ENCODE measurements around the gene SORCS1. TPM values are rescaled to one million over a fixed set of nuclear protein-coding genes. Genes with fewer than 3 reads are reported as not detected.

SORCS1 gene
- polyA plus RNA-seq, 6 donors from 2014 or later = not detected

DNA sequence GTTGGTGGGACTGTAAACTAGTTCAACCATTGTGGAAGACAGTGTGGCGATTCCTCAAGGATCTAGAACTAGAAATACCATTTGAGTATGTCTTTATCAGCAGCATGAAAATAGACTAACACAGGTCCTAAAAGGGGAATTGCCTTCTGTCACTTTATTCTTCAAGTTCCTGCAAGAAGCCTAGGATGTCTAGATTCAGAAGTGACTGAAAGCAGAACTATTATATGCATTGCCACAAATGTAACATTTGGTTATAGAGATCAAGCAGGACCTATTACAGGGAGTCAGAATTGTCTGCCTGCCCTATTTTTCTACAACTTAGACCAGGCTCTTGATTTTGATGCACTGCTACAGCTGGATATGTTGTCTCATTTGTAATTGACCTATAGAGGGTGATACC is 364.7 kb downstream of the SORCS1 start:
- ATAC-seq (ENCODE audit: low read depth in 2 of 2) = no peak
- DNase-seq = no peak
- H3K27me3 Mint-ChIP-seq = no peaks in the 10 kb centered on the region
- no peak overlapping the region for H3K4me3 Mint-ChIP-seq
- H3K4me1 Mint-ChIP-seq = no peaks in the 10 kb centered on the region
- no peaks in the 10 kb centered on the region for H3K36me3 Mint-ChIP-seq
- peaks cover 0 to 16% (median 4%) of the 10 kb centered on the region in 7 donors for H3K9me3 Mint-ChIP-seq
- no peak overlapping the region for H3K27ac Mint-ChIP-seq

DNA sequence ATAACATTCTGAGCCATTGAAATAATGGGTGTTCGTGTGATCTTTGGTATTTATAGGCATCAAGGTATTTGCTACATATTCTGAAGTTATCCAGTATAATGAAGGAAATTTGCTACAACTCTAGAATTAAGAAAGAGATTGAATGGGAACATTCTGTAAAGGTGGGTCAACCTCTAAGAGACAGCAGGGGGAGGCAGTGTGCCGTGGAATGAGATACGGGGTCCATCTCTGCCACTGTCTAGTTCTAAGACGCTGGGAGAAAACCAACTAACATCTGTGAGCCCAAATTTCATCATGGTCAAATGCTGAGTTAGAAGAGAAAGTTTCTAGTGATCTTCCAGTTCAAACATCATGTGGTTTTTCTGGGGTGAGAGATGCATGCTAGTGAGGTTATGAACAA is 368.9 kb downstream of the SORCS1 start:
- no peak overlapping the region for H3K4me3 Mint-ChIP-seq
- H3K27me3 Mint-ChIP-seq = no peaks in the 10 kb centered on the region
- H3K36me3 Mint-ChIP-seq = no peaks in the 10 kb centered on the region
- no peaks in the 10 kb centered on the region for H3K4me1 Mint-ChIP-seq
- peaks cover 0 to 12% (median 2%) of the 10 kb centered on the region in 7 donors for H3K9me3 Mint-ChIP-seq
- H3K27ac Mint-ChIP-seq = no peak overlapping the region
- DNase-seq (no peak), ATAC-seq (ENCODE audit: low read depth in 2 of 2) (no peak)

DNA sequence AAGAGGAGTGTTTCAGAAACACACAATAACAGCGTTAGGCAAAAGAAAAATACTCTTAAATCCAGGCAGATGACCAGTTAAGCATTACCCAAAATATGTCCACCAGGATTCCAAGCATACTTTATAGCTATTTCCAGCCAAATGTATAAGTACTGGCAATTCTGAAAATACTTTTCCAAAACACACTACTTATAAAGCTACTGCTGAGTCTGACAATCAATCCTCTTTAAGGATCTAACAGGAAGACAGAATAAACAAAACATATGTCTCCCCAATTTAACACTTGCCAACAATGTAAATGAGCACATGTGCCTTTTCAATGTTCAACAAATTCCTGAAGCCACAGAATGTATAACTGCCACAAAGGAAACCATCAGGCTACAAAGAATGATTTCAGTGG is 370.9 kb downstream of the SORCS1 start:
- no peaks in the 10 kb centered on the region for H3K4me1 Mint-ChIP-seq
- H3K27me3 Mint-ChIP-seq = no peaks in the 10 kb centered on the region
- H3K4me3 Mint-ChIP-seq = no peak overlapping the region
- H3K9me3 Mint-ChIP-seq = peaks cover 0 to 12% (median 5%) of the 10 kb centered on the region in 7 donors
- DNase-seq = no peak
- no peak overlapping the region for H3K27ac Mint-ChIP-seq
- H3K36me3 Mint-ChIP-seq = no peaks in the 10 kb centered on the region
- no peak for ATAC-seq (ENCODE audit: low read depth in 2 of 2)

DNA sequence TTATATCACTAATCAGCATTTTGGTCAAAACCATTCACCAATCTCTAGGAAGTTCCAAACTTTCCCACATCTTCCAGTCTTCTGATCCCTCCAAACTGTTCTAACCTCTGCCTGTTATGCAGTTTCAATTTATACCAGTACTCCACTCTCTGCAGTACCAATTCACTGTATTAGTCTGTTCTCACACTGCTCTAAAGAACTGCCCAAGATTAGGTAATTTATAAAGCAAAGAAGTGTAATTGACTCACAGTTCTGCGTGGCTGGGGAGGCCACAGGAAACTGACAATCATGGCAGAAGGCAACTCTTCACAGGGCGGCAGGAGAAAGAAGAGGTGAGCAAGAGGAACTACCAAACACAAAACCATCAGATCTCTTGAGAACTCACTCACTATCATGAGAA is 374.9 kb downstream of the SORCS1 start:
- peaks cover 0 to 5% (median 2%) of the 10 kb centered on the region in 7 donors for H3K9me3 Mint-ChIP-seq
- no peaks in the 10 kb centered on the region for H3K4me1 Mint-ChIP-seq
- no peak overlapping the region for H3K4me3 Mint-ChIP-seq
- H3K36me3 Mint-ChIP-seq = no peaks in the 10 kb centered on the region
- DNase-seq = no peak
- no peaks in the 10 kb centered on the region for H3K27me3 Mint-ChIP-seq
- no peak for ATAC-seq (ENCODE audit: low read depth in 2 of 2)
- no peak overlapping the region for H3K27ac Mint-ChIP-seq

DNA sequence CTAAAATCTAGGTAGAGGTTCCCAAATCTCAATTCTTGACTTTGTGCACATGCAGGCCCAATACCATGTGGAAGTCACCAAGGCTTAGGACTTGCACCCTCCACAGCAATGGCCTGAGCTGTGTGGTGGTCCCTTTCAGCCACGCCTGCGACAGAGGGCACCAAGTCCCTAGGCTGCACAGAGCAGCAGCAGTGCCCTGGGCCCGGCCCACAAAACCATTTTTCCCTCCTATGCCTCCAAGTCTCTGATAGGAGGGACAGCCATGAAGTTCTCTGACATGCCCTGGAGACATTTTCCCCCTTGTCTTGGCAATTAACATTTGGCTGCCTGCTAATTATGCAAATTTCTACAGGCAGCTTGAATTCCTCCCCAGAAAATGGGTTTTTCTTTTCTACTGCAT is 375.5 kb downstream of the SORCS1 start:
- Mint-ChIP-seq H3K4me3 (no peak overlapping the region), H3K4me1 (no peaks in the 10 kb centered on the region), H3K36me3 (no peaks in the 10 kb centered on the region), H3K9me3 (peaks cover 0 to 5% (median 2%) of the 10 kb centered on the region in 7 donors), H3K27ac (no peak overlapping the region), H3K27me3 (no peaks in the 10 kb centered on the region)
- DNase-seq = no peak
- ATAC-seq (ENCODE audit: low read depth in 2 of 2) = no peak

DNA sequence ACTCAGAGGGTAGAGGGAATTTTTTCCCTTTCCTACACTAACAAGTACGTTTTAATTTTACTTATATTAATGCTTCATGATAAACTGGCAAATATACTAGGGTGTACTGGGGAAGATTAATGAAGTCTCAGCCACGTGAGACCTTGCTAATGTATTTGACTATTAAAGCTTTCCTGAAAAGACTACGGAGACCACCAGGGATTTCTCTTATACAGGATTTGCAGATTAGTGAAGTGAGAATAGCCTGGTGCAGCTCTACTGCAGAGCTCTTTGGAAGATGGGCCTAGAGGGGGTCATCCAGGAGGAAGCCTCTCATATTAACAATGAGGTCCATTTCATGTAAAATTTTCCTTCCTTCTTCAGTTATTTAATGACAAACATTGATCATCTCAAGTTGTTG is 379.0 kb downstream of the SORCS1 start:
- DNase-seq = no peak
- Mint-ChIP-seq H3K4me3 (no peak overlapping the region), H3K36me3 (no peaks in the 10 kb centered on the region), H3K27ac (no peak overlapping the region), H3K9me3 (peaks cover 0 to 5% (median 0%) of the 10 kb centered on the region in 7 donors), H3K4me1 (no peaks in the 10 kb centered on the region), H3K27me3 (no peaks in the 10 kb centered on the region)
- ATAC-seq (ENCODE audit: low read depth in 2 of 2) = no peak

DNA sequence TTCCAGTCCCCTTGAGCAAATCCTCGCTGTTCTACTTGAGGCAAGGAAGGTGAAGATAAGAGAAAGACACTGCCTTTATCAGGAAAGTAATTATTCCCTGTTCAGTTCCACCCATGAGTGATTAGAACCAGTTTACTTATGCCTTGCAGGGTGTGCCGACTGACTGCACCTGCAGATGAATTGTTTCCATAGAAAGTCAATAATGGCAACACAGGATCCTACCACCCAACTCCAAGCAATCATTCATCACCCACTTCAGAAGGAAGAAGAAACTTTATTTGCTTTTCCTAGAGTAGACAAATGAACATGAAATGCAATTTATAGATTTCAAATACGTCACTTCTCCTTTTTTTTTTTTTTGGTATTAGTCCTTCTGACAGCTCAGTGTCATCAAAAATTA is 383.9 kb downstream of the SORCS1 start:
- H3K36me3 Mint-ChIP-seq = no peaks in the 10 kb centered on the region
- no peak overlapping the region for H3K27ac Mint-ChIP-seq
- no peak for ATAC-seq (ENCODE audit: low read depth in 2 of 2)
- no peak overlapping the region for H3K4me3 Mint-ChIP-seq
- no peak for DNase-seq
- no peaks in the 10 kb centered on the region for H3K4me1 Mint-ChIP-seq
- no peaks in the 10 kb centered on the region for H3K27me3 Mint-ChIP-seq
- H3K9me3 Mint-ChIP-seq = no peaks in the 10 kb centered on the region

DNA sequence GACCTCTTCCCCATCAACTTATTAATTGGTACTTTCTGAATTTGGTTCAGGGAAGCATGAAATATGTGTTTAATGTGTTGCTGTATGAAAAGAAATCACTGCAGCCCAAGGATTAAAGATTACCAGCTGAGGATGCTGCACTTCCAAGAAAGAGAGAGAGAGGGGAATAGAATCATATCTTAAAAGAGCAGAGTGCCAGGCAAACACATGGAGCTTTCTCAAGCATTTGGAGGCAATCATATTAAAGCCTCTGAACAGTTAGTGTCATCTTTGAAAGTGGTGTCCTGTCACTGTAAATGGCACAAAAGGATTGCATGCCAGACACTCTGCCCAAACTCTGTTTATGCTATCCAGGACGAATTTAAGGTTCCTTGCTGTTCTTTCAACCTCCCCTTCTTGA is 386.7 kb downstream of the SORCS1 start:
- Mint-ChIP-seq H3K4me3 (no peak overlapping the region), H3K4me1 (no peaks in the 10 kb centered on the region), H3K36me3 (no peaks in the 10 kb centered on the region), H3K27me3 (peaks cover 0 to 3% (median 0%) of the 10 kb centered on the region in 3 donors), H3K27ac (no peak overlapping the region), H3K9me3 (no peaks in the 10 kb centered on the region)
- ATAC-seq (ENCODE audit: low read depth in 2 of 2) (no peak), DNase-seq (no peak)

DNA sequence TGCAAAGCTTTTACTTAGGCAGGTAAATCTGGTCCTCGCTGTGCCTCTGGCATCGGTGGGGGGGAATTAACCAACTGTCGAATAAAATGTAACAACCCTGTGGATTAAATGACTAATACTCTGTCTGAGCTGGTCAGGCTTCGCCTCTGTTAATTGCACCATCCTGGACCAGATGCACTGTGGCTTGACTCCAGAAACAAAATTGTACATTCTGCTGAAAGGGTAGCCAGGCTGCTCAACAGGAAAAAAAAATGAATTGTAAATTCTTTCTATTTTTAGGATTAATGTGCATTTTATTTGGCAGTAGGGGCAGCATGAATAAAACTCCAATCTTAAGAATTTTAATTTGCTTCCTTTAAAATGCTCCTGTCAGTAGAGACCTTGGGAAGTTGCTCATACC is 389.4 kb downstream of the SORCS1 start:
- no peaks in the 10 kb centered on the region for H3K4me1 Mint-ChIP-seq
- H3K36me3 Mint-ChIP-seq = no peaks in the 10 kb centered on the region
- H3K9me3 Mint-ChIP-seq = peaks cover 0 to 5% (median 0%) of the 10 kb centered on the region in 7 donors
- DNase-seq (no peak), ATAC-seq (ENCODE audit: low read depth in 2 of 2) (no peak)
- peaks cover 0 to 3% (median 0%) of the 10 kb centered on the region in 3 donors for H3K27me3 Mint-ChIP-seq
- no peak overlapping the region for H3K27ac Mint-ChIP-seq
- H3K4me3 Mint-ChIP-seq = no peak overlapping the region

DNA sequence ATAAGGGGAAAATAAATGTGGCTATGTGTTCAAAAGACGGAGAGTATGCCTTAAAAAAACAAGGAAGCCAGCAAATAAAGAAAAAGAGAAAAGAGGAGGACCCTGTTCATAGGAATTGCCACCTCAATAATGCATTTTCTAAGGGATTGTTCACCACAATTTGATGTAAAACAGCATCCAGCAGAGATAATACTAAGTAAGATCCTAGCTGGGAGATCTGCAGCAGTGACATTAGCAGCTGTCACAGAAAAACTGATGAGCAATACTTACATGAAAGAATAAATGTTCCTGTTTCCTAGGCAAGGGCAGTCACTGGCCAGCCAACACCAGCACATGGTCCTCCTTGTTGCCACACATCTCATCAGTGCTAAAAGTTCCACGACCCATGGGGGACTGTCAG is 391.5 kb downstream of the SORCS1 start:
- H3K9me3 Mint-ChIP-seq = peaks cover 0 to 5% (median 0%) of the 10 kb centered on the region in 7 donors
- ATAC-seq (ENCODE audit: low read depth in 2 of 2) = no peak
- H3K4me3 Mint-ChIP-seq = no peak overlapping the region
- peaks cover 0 to 3% (median 0%) of the 10 kb centered on the region in 3 donors for H3K27me3 Mint-ChIP-seq
- DNase-seq = no peak
- no peaks in the 10 kb centered on the region for H3K4me1 Mint-ChIP-seq
- H3K36me3 Mint-ChIP-seq = no peaks in the 10 kb centered on the region
- no peak overlapping the region for H3K27ac Mint-ChIP-seq

DNA sequence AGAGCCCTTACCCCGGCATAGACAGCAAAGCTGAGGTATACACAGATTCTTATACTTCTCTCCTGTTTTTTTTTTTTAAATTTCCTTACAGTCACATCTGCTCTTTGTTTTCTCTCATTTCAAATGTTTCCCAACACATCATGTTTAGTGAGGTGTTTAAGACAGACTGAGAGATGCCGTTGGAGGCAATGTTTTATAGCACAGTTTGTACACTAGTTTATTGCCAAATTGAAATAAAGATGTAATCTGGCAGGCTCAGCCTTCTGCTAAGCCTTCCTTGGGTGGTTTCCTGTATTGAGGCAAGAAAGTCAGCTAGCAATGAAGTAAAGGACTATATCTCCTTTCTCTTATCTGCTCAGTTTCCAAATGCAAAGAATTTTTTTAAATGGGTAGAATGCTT is 393.4 kb downstream of the SORCS1 start:
- no peaks in the 10 kb centered on the region for H3K36me3 Mint-ChIP-seq
- DNase-seq (no peak), ATAC-seq (ENCODE audit: low read depth in 2 of 2) (no peak)
- H3K27ac Mint-ChIP-seq = no peak overlapping the region
- no peak overlapping the region for H3K4me3 Mint-ChIP-seq
- peaks cover 0 to 8% (median 4%) of the 10 kb centered on the region in 3 donors for H3K27me3 Mint-ChIP-seq
- H3K9me3 Mint-ChIP-seq = peaks cover 0 to 6% (median 0%) of the 10 kb centered on the region in 7 donors
- no peaks in the 10 kb centered on the region for H3K4me1 Mint-ChIP-seq

DNA sequence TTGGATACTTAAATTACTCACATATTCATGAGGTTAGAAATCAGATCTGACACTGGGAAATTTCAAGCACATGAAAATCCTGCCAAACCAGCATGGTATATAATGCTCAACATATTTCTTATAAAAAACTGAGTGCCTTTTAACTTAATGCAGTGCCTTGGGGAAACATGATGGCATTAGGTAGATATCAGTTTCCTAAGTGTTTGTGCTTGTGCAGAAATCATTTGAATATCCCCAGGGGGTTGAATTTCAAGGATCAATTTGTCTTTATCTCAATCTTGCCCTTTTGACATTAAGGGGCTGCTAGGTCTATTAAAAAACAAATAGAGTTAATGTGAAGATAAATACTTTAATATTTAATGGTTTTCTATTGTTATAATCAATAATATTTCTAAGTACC is 396.3 kb downstream of the SORCS1 start:
- peaks cover 0 to 7% (median 4%) of the 10 kb centered on the region in 3 donors for H3K27me3 Mint-ChIP-seq
- H3K4me1 Mint-ChIP-seq = no peaks in the 10 kb centered on the region
- no peak overlapping the region for H3K4me3 Mint-ChIP-seq
- no peaks in the 10 kb centered on the region for H3K36me3 Mint-ChIP-seq
- H3K9me3 Mint-ChIP-seq = peaks cover 0 to 9% (median 0%) of the 10 kb centered on the region in 7 donors
- ATAC-seq (ENCODE audit: low read depth in 2 of 2) (no peak), DNase-seq (no peak)
- H3K27ac Mint-ChIP-seq = no peak overlapping the region

DNA sequence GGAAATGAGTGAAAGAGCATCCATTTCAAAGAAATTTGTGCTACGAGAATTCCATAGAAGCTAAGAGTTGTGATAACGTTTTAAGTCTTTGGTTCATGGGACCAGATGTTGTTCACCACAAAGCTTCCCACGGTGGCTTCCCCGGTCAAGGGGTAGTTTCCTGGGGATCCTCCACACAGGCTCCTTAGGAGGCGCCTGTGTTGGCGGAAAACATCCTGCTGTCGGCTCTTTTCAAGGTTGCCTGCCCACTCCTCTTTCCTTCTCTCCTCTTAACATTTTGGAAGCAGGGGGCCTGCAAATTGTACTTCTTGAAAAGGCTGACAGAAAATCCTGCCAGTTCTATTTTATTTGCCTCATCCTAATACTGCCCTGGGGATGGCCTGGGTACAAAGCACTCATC is 398.6 kb downstream of the SORCS1 start:
- ATAC-seq (ENCODE audit: low read depth in 2 of 2) (no peak), DNase-seq (no peak)
- no peak overlapping the region for H3K4me3 Mint-ChIP-seq
- peaks cover 0 to 4% (median 0%) of the 10 kb centered on the region in 7 donors for H3K9me3 Mint-ChIP-seq
- no peak overlapping the region for H3K27ac Mint-ChIP-seq
- H3K36me3 Mint-ChIP-seq = no peaks in the 10 kb centered on the region
- H3K4me1 Mint-ChIP-seq = no peaks in the 10 kb centered on the region
- H3K27me3 Mint-ChIP-seq = peaks cover 0 to 7% (median 4%) of the 10 kb centered on the region in 3 donors

DNA sequence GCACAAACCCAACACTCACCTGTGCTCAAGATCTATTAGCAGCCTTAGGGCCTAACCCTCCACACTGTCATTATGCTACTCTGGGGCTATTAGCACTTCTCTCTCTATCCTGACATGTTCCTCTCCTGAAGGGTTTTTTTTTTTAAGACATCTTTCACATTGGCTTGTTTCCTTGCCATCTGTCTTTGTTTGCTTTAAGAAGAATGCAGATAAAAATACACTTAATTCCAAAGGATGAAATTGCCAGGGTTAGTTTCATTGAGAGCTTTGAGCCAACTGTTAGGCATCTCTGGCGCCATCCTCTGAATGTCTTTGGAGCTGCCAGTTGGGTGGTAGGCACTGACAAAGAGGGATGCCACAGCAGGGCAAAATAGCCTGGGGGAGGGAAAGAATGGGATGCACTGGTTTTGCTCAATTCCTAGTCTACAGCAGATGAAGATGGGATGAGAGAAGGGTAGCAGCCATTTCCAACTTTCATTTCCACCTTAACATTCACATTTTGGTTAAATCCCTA is 399.2 kb downstream of the SORCS1 start:
- DNase-seq (no peak), ATAC-seq (ENCODE audit: low read depth in 2 of 2) (no peak)
- Mint-ChIP-seq H3K9me3 (peaks cover 0 to 4% (median 0%) of the 10 kb centered on the region in 7 donors), H3K27me3 (peaks cover 0 to 7% (median 4%) of the 10 kb centered on the region in 3 donors), H3K36me3 (no peaks in the 10 kb centered on the region), H3K4me1 (no peaks in the 10 kb centered on the region), H3K27ac (no peak overlapping the region), H3K4me3 (no peak overlapping the region)

DNA sequence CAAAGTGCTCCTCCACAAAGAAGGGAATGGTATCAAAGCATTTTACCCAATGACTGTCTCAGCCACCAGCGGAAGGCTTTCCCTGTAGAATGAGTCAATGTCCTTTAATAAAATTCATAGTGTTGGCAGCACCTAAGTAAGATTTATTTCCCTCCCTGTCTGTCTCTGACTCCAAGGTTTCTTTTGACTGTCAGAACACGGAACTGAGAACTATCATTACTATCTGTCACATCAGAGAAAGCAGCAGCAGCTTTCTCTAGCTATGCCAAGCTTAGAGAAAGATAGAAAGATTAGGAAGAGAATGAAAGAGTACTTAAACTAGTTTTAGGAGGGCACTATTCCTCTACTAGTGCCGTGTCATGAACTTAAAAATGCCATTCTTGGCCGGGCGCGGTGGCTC is 400.1 kb downstream of the SORCS1 start:
- no peak for ATAC-seq (ENCODE audit: low read depth in 2 of 2)
- Mint-ChIP-seq H3K36me3 (no peaks in the 10 kb centered on the region), H3K27me3 (peaks cover 0 to 7% (median 5%) of the 10 kb centered on the region in 3 donors), H3K4me1 (no peaks in the 10 kb centered on the region), H3K4me3 (no peak overlapping the region), H3K27ac (no peak overlapping the region), H3K9me3 (peaks cover 0 to 4% (median 0%) of the 10 kb centered on the region in 7 donors)
- no peak for DNase-seq

Measured in naive B cell (primary cell).